ENCODE results near the gene NTM. TPM values are rescaled to one million over a fixed set of nuclear protein-coding genes. Genes with fewer than 3 reads are reported as not detected.

Gene NTM
- total RNA-seq, 2 donors from 2014 or later = 1.0 to 1.7 TPM

DNA sequence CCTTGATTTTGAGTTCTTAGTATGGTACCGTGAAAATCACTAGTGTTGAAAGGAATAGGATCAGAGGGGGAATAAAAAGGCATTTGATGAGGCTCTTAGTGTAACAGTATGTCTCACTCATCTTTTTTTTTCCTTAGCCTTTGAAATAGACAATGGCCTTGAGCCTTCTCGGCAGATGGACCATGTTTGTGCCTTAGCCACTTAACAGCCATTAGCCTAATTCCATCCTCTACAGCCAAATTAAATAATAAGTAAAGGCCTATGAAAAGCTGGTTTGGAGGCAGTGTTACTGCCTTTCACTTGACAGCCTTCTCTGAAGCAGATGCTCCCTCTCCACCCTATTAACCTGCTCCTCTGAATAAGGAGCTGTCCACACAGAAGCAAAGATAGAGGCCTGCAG is 580.7 kb downstream of the NTM start:
- no peak for DNase-seq
- no peak for ATAC-seq
- intact Hi-C loops (cut with DNase I, micrococcal nuclease) = no loop called here

DNA sequence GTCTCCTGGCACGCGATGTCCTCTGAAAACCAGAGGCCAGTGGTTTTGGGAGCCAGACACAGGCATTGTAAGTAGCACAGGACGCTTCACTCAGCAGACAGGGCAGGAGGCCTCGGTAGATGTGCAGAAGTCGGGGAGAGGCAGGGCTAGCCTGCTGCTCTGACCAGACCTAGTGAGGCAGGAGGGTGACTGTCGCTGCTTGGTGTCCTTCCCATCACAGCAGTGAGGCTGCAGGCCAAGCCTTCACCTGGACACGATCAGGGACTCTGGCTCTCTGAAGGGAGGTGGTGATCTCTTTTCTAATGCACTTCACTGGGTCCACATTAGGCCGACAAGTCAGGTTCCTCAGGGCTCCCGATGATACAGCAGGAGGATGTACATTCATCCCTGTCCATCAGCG is 583.7 kb downstream of the NTM start:
- intact Hi-C loops (cut with DNase I, micrococcal nuclease) = no loop called here
- ATAC-seq (no peak), DNase-seq (no peak)

DNA sequence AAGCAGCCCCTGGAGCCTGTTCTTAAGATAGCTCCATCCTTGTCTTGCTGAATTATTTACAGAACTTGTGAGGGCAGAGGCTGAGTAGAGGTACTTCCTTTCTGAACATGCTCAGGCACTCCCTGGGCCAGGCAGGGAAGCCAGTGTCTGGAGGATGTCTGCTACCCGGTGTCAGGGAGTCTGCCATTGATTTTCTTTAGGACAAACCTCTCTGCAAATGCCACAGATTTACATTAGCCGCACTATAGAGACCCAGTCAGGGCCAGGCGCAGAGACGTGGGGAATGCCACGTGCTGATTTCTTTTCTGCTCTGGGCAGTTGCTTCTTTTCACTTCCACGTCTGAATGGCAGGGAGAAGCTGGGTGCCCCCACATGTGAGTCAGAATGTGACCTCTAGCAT is 585.5 kb downstream of the NTM start:
- intact Hi-C loops (cut with DNase I, micrococcal nuclease) = no loop called here
- DNase-seq (no peak), ATAC-seq (no peak)

DNA sequence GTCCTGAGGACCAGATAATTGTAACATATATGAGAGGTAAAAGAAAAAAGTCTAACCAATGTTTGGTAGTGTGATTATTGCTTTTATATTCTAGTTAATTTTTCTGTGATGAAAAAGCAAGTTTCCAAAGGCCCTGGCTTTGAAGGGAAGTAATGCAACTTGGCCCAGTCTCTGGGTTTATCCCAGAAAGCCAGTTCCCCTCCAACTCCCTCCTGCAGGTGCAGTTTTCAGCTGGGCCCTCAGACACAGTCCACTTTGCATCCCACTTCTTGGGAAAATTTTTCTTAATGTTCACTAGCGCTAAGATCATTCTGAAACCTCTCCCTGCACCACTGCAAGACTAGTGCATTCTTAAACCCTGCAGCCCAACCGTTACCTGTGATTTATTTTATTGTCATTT is 586.8 kb downstream of the NTM start:
- DNase-seq (no peak), ATAC-seq (no peak)
- intact Hi-C loops (cut with DNase I, micrococcal nuclease) = no loop called here

DNA sequence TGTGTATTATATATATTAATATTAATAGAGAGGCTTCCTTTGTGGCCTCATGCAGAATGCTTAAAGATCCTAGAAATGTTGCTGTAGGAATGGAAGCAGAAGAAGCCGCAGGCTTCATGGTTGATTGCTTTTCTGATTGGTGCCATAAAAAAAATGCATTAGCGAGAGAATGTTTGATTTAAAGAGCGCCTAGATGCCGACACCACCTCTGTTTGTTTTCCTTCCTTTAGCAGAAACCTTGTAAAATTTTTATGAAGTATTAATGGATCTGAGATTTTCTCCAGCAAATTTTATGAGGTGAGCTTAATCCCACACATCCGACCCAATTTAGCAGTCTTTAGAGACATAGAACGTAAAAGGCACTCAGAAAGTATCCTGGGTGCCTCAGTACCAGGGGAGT is 587.5 kb downstream of the NTM start:
- ATAC-seq = no peak
- no peak for DNase-seq
- intact Hi-C loops (cut with DNase I, micrococcal nuclease) = no loop called here

DNA sequence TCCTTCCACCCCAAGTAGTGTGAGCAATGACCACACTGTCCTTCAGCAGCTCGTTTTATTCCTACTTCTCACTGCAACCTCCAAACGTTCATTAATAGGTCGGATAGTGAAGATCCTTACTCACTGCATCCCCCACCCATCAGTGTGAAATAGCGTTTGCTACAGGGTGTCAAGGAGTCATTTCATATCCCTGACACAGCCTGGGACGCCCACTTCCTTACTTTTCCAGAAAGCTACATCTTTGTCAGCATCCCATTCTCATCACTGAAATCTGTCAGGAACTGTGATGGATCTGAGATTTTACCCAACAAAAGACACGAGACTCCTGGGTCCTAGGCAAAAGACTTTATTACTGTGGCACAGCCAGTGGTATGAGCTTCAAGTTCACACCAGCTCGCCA is 592.4 kb downstream of the NTM start:
- intact Hi-C loops (cut with DNase I, micrococcal nuclease) = no loop called here
- ATAC-seq = no peak
- no peak for DNase-seq

DNA sequence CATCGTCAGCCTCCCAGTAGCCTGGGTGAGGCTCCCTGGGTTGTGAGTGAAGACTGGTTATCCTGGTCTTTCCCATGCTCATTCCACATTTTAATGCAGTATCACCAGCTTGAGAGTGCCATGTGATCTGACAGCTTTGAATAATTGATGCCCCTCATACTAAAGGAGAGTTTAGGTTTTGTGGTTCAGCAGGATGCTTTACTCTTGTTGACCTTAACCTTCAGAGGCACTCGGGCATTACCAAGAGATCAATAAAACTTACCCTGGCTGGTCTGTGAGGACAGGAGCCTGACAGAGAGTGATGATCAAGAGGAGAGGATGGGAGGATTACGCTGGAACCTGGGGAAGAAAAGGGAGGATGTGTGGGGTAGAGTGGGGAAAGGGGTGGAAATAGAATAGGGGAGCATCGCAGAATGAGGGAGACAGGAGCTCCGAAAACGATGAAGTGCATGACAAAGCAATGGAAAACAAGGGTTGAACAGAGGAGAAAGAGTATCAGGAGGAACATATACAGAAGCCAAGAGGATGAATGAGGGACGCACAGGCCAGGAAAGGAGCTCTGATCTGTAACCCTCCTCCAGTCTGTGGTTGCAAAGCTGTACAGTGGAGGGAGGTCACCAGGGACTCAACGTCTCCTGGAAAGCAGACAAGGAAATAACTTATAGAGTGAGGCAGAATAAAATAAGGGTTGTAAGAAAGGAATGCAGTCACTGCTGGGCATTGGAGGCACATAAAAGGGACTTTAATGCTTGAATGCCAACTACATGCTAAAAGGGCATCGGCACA is 594.5 kb downstream of the NTM start:
- DNase-seq (no peak), ATAC-seq (no peak)
- intact Hi-C loops (cut with DNase I, micrococcal nuclease) = loop anchor here in 1 of 2 donors (5.0 kb wide), 1 partner anchor 228 kb away; no protein-coding TSS in a partner anchor

DNA sequence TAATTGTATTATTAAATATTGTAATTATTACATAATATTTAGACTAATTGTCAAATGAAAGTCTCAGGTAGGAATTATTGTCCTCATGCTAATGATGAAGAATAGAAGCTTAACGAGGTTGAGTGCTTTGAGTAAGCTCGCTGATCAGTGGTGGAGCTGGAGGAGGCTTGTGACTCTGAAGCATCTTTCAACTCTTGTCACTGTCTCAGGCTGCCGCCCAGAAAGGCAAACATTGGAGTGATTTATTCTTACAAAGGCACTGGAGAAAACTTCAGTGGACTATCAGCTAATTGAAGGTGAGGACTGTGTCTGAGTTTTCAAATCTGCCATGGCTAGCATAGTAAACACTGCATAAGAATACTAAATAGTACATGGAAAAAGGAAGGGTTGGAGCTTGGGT is 595.1 kb downstream of the NTM start:
- no peak for ATAC-seq
- DNase-seq = no peak
- intact Hi-C loops (cut with DNase I, micrococcal nuclease) = loop anchor here in 1 of 2 donors (5.0 kb wide), 1 partner anchor 228 kb away; no protein-coding TSS in a partner anchor

DNA sequence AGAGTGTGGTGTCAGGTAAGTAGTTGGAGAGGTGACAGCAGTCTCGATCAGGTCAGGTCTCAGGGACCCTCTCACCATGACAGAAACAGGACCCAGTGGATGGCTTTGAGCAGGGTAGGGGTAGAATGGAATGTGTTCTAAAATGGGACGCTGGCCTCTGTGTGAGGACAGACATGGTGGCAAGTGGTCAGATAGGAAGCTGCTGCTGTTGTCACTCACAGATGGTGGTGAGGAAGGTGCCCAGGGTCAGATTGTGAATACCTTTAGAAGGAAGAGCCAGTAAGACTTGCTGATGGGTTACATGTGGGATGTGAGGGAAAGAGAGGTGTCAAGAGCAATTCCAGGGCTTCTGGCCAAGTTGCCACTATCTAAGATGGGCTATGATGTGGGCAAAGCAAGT is 596.3 kb downstream of the NTM start:
- DNase-seq (no peak), ATAC-seq (no peak)
- intact Hi-C loops (cut with DNase I, micrococcal nuclease) = loop anchor here in 1 of 2 donors (5.0 kb wide), 1 partner anchor 229 kb away; no protein-coding TSS in a partner anchor

DNA sequence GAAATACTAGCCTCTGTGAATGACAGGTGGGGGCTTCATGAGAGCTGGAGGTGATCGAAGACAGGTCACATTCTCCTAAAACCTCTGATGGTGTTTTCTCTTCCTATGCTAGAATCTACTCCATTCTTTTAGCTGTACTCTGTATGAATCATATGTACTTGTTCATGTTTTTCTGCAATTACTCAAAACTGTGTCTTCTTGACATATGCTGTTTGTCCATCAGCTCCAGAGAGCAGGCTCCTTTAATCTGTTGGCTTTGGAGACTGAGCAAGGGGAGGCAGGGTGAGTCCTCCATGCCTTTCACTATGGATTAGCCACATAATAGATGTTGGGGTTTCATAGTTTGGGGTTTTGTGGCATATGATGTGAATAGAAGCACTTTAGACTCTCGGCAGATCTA is 598.8 kb downstream of the NTM start:
- ATAC-seq = no peak
- DNase-seq = no peak
- intact Hi-C loops (cut with DNase I, micrococcal nuclease) = loop anchor here in 1 of 2 donors (5.0 kb wide), 1 partner anchor 232 kb away; no protein-coding TSS in a partner anchor

DNA sequence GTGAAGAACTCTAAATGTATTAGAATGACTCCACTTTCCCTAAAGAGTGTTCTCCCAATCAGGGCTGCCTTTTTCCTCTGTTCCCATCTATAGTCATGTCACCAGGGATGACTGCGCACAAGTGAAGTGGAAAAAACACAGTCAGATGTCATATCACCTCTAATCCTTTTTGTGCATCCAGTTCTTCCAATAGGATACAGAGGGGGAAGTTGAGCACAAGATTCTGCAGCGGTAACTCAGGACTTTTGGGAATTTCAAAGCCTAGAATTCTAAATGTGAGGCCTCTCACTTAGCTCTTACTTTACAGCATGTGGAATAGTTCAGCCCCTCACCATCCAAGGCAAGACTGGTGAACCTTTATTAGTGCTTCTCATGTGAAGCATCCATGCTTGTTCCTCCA is 602.6 kb downstream of the NTM start:
- ATAC-seq (no peak), DNase-seq (no peak)
- intact Hi-C loops (cut with DNase I, micrococcal nuclease) = no loop called here

DNA sequence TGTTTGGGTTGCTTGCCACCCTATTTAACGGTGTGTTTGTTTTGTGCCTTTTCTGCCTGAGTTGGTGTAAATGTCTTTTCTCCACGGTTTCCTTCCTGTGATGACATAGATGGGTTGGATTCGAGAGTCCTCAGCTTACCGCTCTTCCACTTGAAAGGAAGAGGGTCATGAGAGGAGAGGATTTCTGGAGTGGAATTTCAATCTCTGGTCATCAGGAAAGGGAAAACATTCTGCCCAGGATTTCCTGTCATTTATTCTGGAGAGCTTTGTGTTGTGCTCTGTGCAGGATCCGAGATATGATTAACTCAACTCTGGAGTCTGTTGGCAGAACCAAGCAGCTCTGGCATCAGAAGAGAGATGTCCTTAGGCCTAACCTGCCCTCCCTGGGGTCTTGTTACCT is 605.2 kb downstream of the NTM start:
- no peak for DNase-seq
- no peak for ATAC-seq
- intact Hi-C loops (cut with DNase I, micrococcal nuclease) = no loop called here

DNA sequence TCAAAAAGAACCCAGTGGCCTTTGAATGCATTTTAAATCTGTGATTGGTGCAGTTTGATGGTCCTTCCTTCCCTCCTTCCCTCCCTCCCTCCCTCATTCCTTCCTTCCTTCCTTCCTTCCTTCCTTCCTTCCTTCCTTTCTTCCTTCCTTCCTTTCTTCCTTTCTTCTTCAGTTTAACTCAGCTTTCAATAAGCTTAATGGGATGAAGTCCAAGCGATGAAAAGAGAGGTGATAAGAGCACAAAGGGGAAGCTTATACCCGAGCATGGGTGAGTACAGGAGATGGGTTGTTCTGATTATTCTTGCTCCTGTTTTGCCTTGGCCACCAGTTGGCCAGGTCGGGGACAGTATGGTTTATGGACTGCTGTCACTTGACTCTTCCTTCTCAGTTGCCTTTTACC is 605.6 kb downstream of the NTM start:
- DNase-seq (no peak), ATAC-seq (no peak)

DNA sequence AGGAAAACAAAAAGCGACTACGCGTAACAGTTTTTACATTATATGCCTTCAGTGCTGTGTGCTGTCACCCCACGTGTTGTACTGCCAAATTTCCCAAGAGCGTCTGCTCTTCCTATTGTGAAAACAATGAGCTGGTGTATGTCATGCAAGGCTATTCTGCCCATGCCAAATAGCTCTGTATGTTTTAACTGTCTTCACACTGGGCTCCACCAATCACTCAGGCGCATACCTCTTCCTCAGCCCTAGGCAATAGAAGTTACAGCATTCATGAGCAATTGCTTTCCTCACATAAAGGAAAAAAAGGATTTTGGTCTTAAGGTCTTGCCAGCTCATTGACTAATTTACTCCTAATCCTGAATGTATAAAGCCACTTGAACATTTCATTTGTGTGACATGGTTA is 606.8 kb downstream of the NTM start:
- intact Hi-C loops (cut with DNase I, micrococcal nuclease) = no loop called here
- ATAC-seq = no peak
- no peak for DNase-seq

More for the DNA sequence above, 605.6 kb downstream of the NTM start:
- intact Hi-C loops (cut with DNase I, micrococcal nuclease) = no loop called here

DNA sequence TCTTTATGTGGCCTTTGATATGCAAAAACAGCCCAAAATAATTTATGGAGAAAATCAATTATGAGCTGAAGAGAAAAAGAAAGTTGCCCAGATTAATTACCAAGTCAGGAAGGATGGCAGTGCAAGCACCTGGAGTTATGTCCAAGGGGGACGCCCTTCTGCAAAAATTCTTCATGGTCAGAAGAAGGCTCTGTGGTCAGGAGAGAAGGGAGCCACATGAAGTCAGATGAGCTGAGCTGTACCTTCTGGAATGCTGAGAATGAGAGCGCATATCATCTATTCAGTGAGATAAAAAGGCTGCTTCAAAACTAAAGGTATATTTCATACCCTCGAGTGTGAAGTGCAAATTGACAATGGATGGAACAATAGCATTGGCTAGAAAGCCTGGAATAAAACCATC is 607.4 kb downstream of the NTM start:
- intact Hi-C loops (cut with DNase I, micrococcal nuclease) = no loop called here
- ATAC-seq (no peak), DNase-seq (no peak)

DNA sequence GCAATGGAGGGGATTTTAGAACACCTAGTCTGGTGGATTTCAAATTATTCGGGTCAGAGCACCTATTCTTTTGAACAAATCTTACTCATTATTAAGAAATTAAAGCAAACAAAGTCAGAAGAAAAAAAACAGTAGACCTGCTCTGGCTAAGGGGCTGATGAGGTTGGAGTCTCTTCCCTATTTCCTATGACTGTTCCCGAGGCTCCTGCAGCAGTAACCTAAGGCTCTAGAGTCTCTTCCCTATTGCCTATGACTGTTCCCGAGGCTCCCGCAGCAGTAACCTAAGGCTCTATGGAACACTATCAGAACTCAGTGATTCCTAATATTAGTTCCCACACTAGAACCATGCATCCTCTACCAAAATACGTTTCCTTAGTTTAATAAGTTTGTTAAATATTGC is 607.9 kb downstream of the NTM start:
- intact Hi-C loops (cut with DNase I, micrococcal nuclease) = no loop called here
- no peak for ATAC-seq
- DNase-seq = no peak

DNA sequence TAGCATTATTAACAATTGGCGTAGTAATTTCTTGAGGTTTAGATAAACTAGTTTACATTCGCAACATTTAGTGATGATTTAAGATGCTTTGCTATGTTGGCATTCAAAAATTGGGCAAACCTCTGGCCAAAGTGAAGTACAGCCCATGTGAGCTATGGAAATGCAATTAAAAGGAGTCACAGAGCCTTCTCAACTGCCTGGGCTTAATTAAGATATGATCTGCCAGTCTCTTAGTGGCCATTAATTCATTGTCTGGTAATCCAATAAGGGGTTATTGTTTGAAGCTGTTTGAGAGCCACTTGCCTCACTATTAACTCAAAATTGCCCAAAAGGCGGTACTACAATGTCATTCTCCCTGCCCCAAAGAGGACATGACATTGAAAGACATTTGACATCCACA is 608.9 kb downstream of the NTM start:
- ATAC-seq (no peak), DNase-seq (no peak)
- intact Hi-C loops (cut with DNase I, micrococcal nuclease) = no loop called here

DNA sequence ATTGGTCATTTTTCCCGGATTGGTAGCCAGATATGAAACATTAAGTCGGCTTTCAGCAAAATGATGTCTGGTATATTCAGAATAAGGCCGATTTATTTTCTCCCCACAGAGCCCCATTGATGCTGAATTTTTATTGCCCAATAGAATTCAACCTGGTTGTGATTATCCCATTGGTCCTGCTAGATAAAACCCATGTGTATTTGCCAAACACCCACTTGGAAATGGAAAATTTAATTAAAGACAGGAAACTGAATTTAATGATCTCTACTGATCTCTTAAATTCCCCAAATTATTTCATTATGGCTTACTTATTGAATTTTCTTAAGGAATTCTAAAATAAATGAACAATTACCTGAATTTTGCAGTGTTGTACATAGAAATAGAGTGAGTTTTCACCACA is 609.8 kb downstream of the NTM start:
- ATAC-seq (no peak), DNase-seq (no peak)
- intact Hi-C loops (cut with DNase I, micrococcal nuclease) = no loop called here

DNA sequence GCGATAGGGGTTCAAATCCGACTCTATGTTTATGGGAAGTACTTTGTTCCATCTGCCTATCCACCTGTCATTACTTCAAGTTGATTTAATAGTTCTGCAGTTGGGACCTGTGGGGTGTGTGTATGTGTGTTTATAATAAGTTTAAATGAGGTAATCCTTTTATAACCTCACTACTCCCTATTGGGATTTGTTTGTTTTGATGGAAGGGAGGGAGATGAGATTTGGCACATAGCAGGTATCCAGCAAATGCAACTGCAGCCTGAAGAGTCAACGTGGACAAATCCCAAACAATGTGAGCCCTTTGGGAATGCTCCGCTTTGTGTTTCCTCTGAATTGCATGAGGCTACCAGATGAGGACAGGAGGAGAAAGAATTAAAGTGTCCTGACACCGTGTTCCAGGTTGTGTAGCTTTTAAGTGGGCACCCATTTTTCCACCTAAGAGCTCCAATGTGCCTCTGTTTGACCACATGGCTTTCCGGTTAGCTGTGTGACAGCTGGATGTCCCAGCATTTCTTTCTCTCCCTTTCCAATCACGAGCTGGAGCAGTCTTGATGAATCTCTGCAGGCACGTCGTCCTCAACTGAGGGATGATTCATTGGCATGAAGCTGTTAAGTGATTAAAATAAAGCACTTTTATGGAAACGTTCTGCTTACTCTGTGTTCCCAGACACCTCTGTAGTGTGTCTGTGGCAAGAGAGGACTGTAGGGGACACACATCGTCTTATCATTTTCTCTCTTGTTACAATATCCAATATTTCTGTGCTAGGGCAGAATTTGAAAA is 610.7 kb downstream of the NTM start:
- ATAC-seq (no peak), DNase-seq (no peak)
- intact Hi-C loops (cut with DNase I, micrococcal nuclease) = no loop called here

DNA sequence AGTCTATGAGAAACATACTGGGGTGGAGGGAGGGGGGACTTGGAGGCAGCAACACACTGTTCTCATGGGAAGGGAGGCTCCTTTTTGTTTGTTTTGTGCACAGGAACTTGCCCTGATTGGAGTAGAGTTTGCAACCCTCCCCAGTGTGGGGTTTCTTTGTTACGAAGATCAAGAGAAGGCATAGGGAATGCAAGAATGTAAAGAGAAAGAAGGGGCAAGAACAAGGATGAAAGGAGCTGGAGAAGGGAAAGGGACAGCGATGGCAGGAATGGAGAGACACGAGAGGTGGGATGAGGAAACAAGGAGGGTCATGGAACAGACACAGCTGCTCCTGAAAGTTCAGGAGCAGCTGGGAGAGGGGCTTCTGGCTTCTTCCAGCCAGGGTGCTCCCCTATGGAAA is 611.7 kb downstream of the NTM start:
- no peak for ATAC-seq
- intact Hi-C loops (cut with DNase I, micrococcal nuclease) = no loop called here

More for the DNA sequence above, 611.7 kb downstream of the NTM start:
- no peak for DNase-seq
